Islet of Langerhans (tissue), 1 donor: ENCODE data around the gene GEMIN4.
"Not testable (repeated sequence)": the region's sequence is repeated elsewhere in the genome, so short reads cannot be mapped to it uniquely, and the experiment has no call there.

Experiments used
- FAIRE-seq: peaks from one replicate; lab custom pipeline; 2011; peaks lifted over from hg19 to GRCh38; lab: Jason Lieb, UNC

Gene GEMIN4

GRCh38 chr17:699345-699744 lies 52.7 kb downstream of the GEMIN4 start:
- FAIRE-seq: no peak

- FAIRE-seq: not testable (repeated sequence)
Measured at GRCh38 chr17:698096-698495, 54.0 kb downstream of the GEMIN4 start.

GRCh38 chr17:697682-698081 lies 54.4 kb downstream of the GEMIN4 start:
- no peak for FAIRE-seq

GRCh38 chr17:696369-696768 lies 55.7 kb downstream of the GEMIN4 start:
- FAIRE-seq: no peak
